Cortex of kidney (tissue), 1 donor: ENCODE results near the gene C16orf89.
"Not testable (repeated sequence)": the region's sequence is repeated elsewhere in the genome, so short reads cannot be mapped to it uniquely, and the experiment has no call there.

Experiments used
- DNase-seq: peaks from one replicate; lab custom pipeline; 2025; lab: John Stamatoyannopoulos, UW

Gene C16orf89

GRCh38 chr16:5059386-5060072 lies 6.2 kb downstream of the C16orf89 start:
- no peak for DNase-seq

DNA sequence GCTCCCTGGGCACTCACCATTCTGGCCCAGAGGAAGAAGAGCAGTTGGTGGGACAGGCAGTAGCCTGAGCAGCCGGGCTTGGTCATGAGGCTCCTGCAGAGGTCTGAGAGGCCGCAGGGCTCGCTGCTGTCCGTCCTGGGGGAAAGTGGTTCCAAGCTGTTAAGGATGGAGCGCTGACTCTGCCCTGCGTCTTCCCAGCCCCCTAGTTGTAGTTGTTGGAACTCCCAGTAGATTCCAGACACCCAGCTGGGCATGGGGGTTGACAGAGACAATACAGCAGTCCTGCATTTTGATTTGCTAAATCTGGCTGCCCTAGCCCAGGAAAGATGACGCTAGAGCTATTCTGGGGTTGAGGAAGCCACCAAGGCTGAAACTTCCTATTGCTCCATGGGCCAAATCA lies 7.3 kb downstream of the C16orf89 start:
- no peak for DNase-seq

GRCh38 chr16:5056352-5056751 lies 9.4 kb downstream of the C16orf89 start:
- no peak for DNase-seq

DNA sequence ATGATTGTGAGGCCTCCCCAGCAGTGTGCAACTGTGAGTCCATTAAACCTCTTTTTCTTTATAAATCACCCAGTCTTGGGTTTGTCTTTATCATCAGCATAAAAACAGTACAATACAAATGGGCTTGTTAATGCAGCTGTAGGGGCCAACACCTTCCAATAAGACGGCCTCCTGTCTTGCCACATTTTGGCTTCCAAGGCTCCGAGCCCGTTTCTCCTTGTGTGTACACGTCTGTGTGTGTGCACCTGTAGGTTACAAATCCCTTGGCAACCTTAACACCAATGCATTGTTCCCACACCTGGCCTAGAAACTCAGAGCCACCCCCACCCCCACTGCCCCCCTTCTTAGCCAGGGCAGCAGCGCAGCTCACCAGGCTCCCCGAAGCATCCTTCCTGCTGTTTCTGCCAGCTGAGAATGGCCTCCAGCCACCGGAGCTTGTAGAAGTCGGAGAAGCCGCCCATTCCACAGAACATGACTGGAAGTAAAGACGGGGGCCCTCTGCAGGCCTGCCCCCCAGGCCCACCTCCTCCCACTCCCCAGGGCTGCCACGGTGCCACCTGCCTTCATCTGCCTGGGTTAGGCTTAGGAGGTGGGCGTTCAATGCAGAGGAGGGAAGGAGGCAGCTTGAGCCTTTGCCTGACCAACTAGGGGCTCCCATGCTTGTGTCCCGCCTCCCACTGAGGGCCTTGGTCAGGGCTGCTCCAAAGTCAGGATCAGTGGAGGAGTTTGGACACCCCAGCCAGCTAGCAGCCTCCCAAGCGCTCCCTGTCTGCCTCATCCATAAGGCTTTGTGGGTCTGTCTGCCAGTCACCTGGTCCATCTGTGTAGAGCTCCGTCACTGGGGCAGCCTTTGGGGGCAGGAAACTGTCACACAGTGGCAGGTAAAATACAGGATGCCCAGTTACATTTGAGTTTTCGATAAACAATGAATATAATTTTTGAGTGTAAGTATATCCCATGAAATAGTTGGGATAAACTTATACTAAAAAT lies 10.6 kb downstream of the C16orf89 start:
- no peak for DNase-seq

- DNase-seq: no peak
Measured at GRCh38 chr16:5046914-5047313, 18.8 kb downstream of the C16orf89 start.

GRCh38 chr16:5045499-5046115 lies 20.1 kb downstream of the C16orf89 start:
- no peak for DNase-seq

DNA sequence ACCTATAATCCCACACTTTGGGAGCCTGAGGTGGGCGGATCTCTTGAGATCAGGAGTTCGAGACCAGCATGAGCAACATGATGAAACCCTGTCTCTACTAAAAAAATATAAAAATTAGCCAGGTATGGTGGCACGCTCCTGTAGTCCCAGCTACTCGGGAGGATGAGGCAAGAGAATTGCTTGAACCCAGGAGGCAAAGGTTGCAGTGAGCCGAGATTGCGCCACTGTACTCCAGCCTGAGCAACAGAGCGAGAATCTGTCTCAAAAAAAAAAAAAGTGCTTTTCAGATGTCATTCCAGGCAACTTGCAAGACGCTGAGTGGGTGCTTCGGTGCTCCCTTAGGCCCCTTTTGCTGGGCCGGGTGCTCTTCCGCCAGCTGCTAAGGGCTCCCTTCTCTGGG lies 21.2 kb downstream of the C16orf89 start:
- DNase-seq: not testable (repeated sequence)

GRCh38 chr16:5044011-5044540 lies 21.7 kb downstream of the C16orf89 start:
- DNase-seq: no peak

DNA sequence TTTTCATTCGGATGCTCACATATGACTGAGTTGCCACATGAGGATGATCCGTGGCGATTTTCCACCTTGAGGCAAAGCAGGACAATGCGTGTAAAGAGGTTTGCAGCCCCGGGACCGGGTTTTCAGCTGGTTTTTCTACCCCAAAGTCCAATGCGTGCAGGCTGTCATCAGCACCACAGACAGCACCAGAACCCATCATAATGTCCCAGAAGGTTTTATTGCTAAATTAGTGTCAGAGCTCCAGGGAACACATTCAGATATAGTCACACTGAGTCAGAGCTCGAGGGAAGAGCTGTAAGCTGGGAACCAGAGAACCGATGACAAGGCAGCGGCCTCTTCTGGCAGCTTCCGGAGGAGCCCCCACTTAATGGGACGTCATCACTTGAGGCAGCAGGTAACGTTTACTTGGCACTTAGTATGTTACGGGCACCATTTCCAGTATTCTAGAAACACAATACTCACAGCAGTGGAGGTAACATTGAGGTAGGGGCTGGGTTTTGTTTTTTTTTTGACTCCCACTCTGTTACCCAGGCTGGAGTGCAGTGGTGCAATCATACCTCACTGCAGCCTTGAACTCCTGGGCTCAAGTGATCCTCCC lies 23.1 kb downstream of the C16orf89 start:
- no peak for DNase-seq

- no peak for DNase-seq
Measured at GRCh38 chr16:5041600-5042133, 24.1 kb downstream of the C16orf89 start.

DNA sequence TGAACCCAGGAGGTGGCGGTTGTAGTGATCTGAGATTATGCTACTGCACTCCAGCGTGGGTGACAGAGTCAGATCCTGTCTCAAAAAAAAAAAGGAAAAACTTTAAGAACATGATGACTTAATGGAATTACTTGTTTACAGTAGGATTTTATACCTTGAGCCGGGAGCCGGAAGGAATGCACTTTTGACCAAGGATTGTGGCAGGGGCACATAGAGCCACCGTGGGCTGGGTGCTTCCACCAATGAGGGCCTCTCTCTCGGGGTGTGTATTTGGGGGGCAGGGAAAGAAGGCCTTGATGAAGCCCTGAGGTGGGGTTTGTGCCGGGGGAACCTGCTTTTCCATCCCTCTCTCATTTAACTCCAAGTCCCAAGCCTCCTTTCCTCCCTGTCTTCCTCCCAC lies 25.3 kb downstream of the C16orf89 start:
- no peak for DNase-seq

- DNase-seq: no peak
Measured at GRCh38 chr16:5036228-5037156, 29.3 kb downstream of the C16orf89 start.

- DNase-seq: no peak
Measured at GRCh38 chr16:5035909-5036227, 29.9 kb downstream of the C16orf89 start.

- DNase-seq: no peak
Measured at GRCh38 chr16:5034167-5034523, 31.6 kb downstream of the C16orf89 start.

DNA sequence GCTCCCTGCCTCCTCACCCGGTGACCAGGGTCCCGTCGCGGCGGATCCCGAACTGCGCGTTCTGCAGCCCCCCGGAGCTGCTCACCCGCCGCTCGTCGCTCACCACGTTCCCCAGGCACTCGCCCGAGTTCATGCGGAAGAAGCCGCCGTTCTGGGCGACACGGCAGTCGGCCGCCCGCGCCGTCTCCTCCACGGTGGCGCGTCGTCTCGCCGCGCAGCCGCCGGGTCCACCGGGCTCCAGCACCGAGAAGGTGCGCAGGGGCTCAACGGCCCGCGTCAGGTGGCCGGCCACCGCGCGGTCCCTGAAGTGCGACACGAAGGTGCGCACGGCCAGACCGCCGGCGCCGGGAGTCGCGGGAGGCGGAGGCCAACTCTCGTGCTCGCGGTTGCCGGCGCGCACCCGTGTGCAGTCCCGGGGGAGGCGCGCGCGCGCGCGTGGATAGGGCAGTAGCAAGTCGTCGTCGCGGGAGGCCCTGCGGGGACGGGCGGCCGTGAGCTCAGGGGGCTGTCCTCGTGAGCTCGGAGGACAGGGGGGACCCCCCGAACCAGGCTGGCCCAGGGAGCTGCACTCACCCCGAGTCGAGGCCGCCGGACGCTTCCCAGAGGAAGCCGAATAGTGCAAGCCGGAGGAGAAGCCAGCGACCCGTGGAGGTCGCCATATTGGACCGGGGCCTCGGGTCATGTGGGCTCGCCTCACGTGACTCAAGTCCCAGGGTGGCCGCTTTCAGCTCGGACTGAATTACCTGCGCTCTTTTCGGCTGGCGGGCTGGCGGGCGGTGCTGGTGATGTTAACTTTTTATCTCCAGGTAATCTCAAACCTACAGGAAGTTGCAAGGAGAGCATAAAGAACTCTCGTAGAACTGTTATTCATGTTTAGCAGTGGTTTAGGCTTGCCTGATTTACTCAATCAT lies 32.2 kb downstream of the C16orf89 start, which contains the start of gene NAGPA:
TSS of gene NAGPA (minus strand) at position 680 of the 911 bp plus-strand sequence. CDS start at position 659, 21 bp downstream.
- DNase-seq: no peak

DNA sequence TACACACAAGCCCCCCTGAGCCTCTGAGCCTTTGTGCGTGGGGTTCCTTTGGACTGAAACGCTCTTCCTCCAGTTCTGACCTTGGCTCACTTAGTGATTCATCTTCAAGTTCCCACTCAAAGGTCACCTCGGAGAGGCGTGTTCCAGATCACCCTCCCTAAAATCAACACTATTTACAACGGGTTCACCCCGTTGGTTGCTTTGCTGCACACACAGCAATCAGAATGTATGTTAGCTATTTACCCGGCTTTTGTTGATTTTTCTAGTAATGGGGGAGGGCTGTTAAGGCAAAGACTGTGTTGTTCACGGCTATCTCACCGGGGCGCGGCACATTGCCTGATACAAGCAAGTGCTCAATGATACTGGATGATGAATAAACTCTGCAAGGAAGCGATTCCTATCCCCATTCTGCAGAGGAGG lies 33.0 kb downstream of the C16orf89 start:
- DNase-seq: no peak

DNA sequence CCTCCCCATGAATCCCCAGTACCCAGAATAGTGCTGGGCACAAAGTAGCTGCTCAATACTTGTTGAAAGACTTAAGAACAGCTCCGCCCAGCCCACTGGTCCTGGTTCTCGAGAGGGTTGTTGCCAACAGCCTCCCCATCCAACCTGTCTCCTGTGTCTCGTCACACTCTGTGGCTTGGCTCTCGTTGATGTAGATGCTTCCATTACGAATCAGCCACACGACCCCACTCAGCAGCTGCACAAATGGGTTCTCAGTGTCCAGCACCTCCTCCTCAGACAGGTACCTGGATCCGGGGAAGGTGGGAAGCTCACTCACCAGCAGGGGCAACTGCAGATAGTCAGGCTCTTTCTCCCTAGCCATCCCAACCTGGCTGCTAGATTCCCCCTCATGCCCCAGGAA lies 34.2 kb downstream of the C16orf89 start:
- DNase-seq: no peak

- DNase-seq: no peak
Measured at GRCh38 chr16:5030251-5030870, 35.4 kb downstream of the C16orf89 start.

DNA sequence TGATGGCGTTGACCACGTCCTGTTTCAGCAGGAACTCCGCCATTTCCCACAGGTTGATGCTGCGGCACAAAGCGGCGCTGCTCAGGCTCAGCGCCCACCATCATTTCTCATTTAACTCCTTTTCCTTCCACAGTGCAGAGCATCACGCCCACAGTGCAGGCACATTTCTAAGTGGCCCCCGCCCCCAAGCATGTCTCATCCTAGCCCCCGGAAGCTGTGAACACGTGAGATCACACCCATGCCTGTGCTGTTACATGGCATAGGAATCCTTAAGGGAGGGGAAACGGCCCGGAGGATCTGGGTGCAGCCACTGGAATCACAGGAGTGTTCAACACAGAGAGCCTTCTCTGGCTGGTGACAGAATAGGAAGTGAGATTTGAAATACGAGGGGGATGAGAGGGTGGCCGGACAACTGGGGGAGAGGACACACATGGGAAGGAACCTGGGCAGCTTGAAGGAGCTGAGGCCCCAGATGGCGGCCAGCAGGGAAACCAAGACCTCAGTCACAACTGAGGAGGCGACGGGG lies 36.7 kb downstream of the C16orf89 start:
- DNase-seq: no peak
